Subcutaneous adipose tissue (tissue), 4 donors: ENCODE results near the gene ZNF3. TPM values are rescaled to one million over a fixed set of nuclear protein-coding genes. Genes with fewer than 3 reads are reported as not detected.

Source experiments
- total RNA-seq, 4 donors: library from RNA; depleted of rRNA; stranded (reverse); fragments of >200 nt; gene quantifications; one replicate each; pipeline ENCODE4 v1.1.0, GENCODE V29; 2016
- TF ChIP-seq, protein P1 (sequence below): fragments of 450-650 bp; IDR thresholded peaks from one replicate; pipeline ENCODE4 v1.5.1; 2016; ENCODE audit warnings: low read depth, mild to moderate bottlenecking, control low read depth, antibody characterized with exemption, moderate library complexity

The ZNF3 gene
- total RNA-seq, 4 donors from 2014 or later, result 14.8 to 29.3 (median 25.2) TPM

DNA sequence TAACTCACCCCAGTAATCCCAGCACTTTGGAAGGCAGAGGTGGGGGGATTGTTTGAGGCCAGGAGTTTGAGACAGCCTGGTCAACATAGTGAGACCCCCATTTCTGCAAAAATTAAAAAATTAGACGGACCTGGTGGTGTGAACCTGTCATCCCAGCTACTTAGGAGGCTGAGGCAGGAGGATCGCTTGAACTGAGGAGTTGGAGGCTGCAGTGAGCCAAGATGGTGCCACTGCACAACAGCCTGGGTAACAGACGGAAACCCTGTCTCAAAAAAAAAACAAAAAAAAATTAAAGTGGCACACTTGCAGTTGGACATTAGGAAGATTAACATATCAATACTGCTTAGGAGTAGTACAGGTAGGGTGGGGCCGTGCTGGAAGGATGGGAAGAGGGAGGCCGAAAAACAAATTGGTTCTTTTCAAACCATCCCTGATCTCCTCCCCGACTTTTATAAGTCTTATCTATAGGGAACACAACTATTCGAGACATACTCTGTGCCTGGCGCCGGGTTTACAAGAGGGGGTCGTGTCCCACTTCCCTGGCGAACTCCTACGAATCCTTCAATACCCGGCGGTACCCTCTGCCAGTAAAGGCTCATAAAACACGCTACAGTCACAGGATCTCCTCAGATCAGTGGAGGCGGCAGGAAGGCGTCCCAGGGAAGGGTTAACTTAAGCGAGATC lies 37.0 kb upstream of the ZNF3 start:
- TF ChIP-seq, protein P1, sequence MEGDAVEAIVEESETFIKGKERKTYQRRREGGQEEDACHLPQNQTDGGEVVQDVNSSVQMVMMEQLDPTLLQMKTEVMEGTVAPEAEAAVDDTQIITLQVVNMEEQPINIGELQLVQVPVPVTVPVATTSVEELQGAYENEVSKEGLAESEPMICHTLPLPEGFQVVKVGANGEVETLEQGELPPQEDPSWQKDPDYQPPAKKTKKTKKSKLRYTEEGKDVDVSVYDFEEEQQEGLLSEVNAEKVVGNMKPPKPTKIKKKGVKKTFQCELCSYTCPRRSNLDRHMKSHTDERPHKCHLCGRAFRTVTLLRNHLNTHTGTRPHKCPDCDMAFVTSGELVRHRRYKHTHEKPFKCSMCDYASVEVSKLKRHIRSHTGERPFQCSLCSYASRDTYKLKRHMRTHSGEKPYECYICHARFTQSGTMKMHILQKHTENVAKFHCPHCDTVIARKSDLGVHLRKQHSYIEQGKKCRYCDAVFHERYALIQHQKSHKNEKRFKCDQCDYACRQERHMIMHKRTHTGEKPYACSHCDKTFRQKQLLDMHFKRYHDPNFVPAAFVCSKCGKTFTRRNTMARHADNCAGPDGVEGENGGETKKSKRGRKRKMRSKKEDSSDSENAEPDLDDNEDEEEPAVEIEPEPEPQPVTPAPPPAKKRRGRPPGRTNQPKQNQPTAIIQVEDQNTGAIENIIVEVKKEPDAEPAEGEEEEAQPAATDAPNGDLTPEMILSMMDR, result no peak

DNA sequence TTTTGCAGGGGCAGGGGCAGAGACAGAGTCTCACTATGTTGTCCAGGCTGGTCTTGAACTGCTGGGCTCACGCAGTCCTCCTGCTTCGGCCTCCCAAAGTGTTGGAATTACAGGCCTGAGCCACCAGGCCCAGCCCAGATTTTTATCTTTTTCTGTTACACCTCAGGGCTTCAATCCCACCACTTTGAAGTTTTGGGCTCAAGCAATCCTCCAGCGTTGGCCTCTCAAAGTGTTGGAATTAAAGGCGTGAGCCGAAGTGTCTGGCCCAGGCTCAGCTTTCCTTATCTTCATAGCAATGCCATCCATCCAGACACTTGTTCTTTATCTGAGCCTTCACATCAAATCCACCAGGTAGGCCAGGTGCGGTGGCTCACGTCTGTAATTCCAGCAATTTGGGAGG lies 33.5 kb upstream of the ZNF3 start:
- TF ChIP-seq, protein P1, result no peak

DNA sequence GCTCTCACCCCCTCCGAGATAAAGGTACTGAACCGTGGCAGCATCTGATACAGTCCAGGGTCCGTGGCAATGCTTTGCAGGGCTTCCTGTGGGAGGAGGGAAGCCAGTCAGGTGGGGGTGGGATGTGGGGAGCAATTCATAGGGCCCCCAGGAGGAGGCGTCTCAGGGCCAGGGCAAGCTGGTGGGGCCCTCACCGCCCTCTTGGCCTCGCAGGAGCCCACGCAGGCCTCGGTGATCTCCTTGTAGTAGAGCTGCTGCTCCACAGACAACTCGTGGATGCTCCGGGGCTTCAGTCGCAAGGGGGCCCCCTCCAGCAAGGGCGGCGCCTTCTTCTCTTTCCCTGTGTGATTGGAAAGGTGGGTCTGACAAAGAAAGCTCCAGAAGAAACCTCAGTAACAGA lies 30.4 kb upstream of the ZNF3 start:
- TF ChIP-seq, protein P1, result no peak

DNA sequence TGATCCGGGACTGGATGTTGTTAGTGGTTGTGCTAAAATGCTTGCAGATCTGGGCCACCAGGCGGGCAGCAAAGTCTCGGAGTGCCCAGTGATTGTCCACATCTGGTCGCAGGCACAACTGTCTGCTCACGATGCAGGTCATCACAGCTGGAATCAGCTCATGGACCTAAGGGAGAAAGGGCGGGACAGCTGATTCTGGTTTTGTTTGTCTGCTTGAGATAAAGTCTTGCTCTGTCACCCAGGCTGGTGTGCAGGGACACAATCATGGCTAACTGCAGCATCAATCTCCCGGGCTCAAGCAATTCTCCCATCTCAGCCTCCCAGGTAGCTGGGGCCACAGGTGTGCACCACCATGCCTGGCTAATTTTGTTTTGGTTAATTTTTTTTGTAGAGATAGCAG lies 29.6 kb upstream of the ZNF3 start:
- TF ChIP-seq, protein P1, result no peak

DNA sequence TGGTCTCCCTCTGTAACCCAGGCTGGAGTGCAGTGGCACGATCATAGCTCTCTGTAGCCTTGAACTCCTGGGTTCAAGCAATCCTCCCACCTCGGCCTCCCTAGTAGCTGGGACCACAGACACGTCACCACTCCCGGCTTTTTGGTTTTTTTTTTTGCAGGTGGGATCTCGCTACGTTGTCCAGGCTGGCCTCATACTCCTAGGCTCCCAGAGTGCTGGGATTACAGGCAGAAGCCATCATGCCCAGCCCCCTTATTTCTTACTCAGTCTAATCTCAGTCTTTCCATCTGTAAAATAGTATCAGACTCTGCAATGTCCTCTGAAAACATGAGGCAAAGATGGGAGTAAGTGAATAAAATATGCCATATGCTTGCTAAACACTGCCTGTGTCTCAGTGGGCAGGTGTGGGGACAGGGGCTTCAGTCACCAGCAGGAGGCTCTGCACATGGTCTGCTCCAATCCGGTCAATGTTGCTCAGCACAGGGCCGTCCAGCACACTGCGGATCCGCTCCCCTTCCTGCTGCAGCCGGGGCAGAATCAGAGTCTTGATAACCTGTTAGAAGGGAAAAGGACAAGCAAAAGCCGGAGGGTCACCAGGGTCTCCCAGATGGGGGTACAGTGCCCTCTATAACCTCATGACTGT lies 28.1 kb upstream of the ZNF3 start:
- TF ChIP-seq, protein P1, result no peak

DNA sequence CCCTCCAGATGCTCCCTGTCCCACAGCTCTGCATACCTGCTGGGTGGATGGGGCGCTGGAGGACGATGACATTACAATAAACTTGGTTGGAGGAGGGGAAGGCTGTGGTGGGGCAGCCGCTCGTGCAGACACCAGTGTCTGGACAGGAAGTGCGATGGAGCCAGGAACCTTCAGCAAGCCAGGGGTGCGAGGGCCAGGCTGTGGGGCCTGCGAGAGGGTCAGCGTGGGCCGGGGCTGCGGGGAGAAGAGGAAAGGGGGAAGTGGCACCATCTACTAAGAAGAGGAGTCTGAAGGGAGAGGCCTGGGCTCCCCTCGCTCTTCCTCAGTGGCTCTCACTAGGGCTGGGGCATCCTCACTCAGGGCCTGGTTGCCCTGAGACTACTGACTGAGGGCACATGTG lies 26.4 kb upstream of the ZNF3 start:
- TF ChIP-seq, protein P1, result no peak

DNA sequence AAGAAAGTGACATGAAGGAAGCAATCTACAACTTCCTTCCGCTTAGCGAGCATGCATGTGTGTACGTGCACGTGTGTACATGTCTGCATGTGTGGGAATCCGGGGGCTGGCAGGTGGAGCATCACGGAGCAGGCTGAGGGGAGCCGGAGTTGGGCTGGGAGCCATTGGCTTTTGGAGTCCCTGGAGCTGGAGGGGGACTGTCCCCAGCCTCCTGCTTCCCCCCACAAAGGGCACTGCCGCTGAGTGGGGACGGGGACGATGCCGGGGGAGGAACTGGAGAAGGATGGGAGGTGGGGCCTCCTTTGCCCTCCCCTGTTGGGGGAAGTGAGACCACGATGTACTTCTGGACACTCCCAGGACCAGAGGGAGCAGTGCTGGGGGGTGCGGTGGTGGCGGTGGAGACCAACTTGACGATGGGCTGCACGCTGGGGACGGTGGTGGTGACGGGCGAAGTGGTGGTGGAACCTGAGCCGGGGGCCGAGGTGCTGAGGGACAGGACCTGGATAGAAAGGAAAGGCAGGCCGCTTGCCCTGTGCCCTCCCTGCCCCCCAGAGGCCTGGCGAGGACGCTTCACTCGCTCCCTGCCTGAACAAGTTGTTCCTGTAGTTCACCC lies 25.7 kb upstream of the ZNF3 start:
- TF ChIP-seq, protein P1, result no peak
